ENCODE data around the gene EFHD2. TPM values are rescaled to one million over a fixed set of nuclear protein-coding genes. Genes with fewer than 3 reads are reported as not detected.
"Not testable (repeated sequence)": the region's sequence is repeated elsewhere in the genome, so short reads cannot be mapped to it uniquely, and the experiment has no call there.

EFHD2 gene
- total RNA-seq, 2 donors from 2014 or later = 56.7 to 78.6 TPM

DNA sequence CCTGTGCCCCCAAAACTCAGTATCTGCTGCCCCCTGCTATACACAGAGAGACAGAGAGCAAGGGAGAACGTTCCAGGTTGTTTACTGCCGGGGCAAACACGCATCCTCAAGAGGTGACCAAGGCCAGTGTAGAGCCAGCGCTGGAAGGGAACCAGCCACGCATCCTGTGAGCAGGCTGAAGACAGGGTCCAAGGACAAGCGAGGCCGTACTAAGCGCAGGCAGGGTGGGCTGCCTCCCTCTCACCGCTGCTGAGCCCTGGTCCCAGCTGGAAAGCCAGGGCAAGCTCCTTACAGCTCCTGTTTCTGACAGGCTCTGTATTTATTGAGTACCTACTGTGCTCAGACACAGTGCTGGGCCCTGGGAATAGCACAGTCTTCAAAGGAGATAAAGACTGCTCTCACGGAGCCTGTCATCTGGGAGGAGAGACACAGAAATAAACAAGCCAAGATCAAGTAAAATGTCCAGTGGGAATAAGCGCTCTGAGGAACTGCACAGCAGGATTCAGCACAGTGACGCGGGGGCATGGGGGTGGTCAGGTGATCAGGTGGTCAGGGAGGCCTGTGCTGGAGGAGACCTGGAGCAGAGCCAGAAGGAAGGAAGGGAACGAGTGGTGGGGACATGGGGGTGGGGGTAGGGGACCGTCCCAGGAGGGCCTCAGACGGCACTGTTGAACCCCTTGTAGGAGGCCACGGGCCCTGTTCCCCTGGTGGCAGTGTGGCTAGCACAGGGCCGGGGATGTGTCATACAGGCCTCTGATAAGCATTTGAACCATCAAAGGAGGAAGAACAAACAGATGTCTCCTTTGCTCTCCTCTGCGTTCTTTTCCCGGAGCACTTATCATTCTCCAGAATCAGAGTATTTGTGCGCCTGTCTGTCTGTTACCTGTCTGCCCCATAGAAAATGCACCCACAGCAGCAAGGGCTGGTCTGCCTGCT is 37.8 kb upstream of the EFHD2 start:
- WGBS, 2 donors = 58 to 74% methylated on average over 19 to 21 of the region's 21 CpGs
- TF ChIP-seq POLR2A (IDR thresholded peaks at IDR 0.05) (no peak), CTCF (IDR thresholded peaks at IDR 0.05) (no peak)

GRCh38 chr1:15378729-15379128 is 31.0 kb upstream of the EFHD2 start:
- DNase-seq (no peak), ATAC-seq (no peak)
- Histone ChIP-seq H3K9me3 (no peaks in the 10 kb centered on the region), H3K4me3 (no peak overlapping the region), H3K4me1 (no peaks in the 10 kb centered on the region), H3K27me3 (no peaks in the 10 kb centered on the region), H3K36me3 (replicated peaks in 1 of 2; ENCODE audit: insufficient read depth in 1 of 2, low read depth in 2 of 2) (no peaks in the 10 kb centered on the region), H3K27ac (no peak overlapping the region)
- TF ChIP-seq CTCF (IDR thresholded peaks at IDR 0.05) (no peak), POLR2A (IDR thresholded peaks at IDR 0.05) (no peak)
- WGBS, 2 donors = 88 to 90% methylated on average over 8 of the region's 8 CpGs
- intact Hi-C loops (cut with DNase I) = no loop called here

More for the DNA sequence above, 37.8 kb upstream of the EFHD2 start:
- Histone ChIP-seq H3K27ac (peak overlapping the region in 3 of 4 donors; percentile 49 to 69 (median 56)), H3K4me3 (no peak overlapping the region), H3K36me3 (replicated peaks in 1 of 2; ENCODE audit: insufficient read depth in 1 of 2, low read depth in 2 of 2) (no peaks in the 10 kb centered on the region), H3K27me3 (no peaks in the 10 kb centered on the region), H3K9me3 (no peaks in the 10 kb centered on the region), H3K4me1 (peaks cover 20% of the 10 kb centered on the region)
- intact Hi-C loops (cut with DNase I) = no loop called here
- DNase-seq (peak in 1 of 4 donors; percentile 17), ATAC-seq (no peak)

- H3K4me3 ChIP-seq; H3K4me1 ChIP-seq; H3K9me3 ChIP-seq; ATAC-seq; intact Hi-C loops (cut with DNase I); DNase-seq; H3K36me3 ChIP-seq (replicated peaks in 1 of 2; ENCODE audit: insufficient read depth in 1 of 2, low read depth in 2 of 2); H3K27me3 ChIP-seq; H3K27ac ChIP-seq: not testable (repeated sequence)
- WGBS, 2 donors = 72 to 91% methylated on average over 8 to 9 of the region's 9 CpGs
Measured at GRCh38 chr1:15379151-15379550, 30.5 kb upstream of the EFHD2 start.

GRCh38 chr1:15380601-15381508 is 28.8 kb upstream of the EFHD2 start:
- Histone ChIP-seq H3K9me3 (no peaks in the 10 kb centered on the region), H3K27me3 (no peaks in the 10 kb centered on the region), H3K27ac (no peak overlapping the region), H3K4me1 (no peaks in the 10 kb centered on the region), H3K36me3 (replicated peaks in 1 of 2; ENCODE audit: insufficient read depth in 1 of 2, low read depth in 2 of 2) (no peaks in the 10 kb centered on the region), H3K4me3 (no peak overlapping the region)
- peak in 1 of 4 donors; percentile 27 for DNase-seq
- TF ChIP-seq CTCF (IDR thresholded peaks at IDR 0.05) (peak in 1 of 7 experiments; percentile 25), POLR2A (IDR thresholded peaks at IDR 0.05) (no peak)
- intact Hi-C loops (cut with DNase I) = no loop called here
- no peak for ATAC-seq
- 73 to 80% methylated on average over 22 of the region's 22 CpGs for WGBS, 2 donors

GRCh38 chr1:15381805-15382204 is 27.9 kb upstream of the EFHD2 start:
- Histone ChIP-seq H3K9me3 (no peaks in the 10 kb centered on the region), H3K36me3 (replicated peaks in 1 of 2; ENCODE audit: insufficient read depth in 1 of 2, low read depth in 2 of 2) (no peaks in the 10 kb centered on the region), H3K27ac (no peak overlapping the region), H3K27me3 (no peaks in the 10 kb centered on the region), H3K4me1 (no peaks in the 10 kb centered on the region), H3K4me3 (no peak overlapping the region)
- ATAC-seq (no peak), DNase-seq (no peak)
- intact Hi-C loops (cut with DNase I) = no loop called here
- TF ChIP-seq POLR2A (IDR thresholded peaks at IDR 0.05) (no peak), CTCF (IDR thresholded peaks at IDR 0.05) (no peak)
- WGBS, 2 donors = 90 to 91% methylated on average over 12 of the region's 12 CpGs

Measured in body of pancreas (tissue), 4 donors.